HUES48 (cell line): ENCODE data around the gene CLMN.

Source experiments
- H3K27ac ChIP-seq: one replicate; pipeline ENCODE4 v1.7.0; 2013; ENCODE audit warnings: low read depth, low read length, inconsistent platforms
- H3K27me3 ChIP-seq: 2 replicates; pipeline ENCODE4 v1.6.1; 2013; ENCODE audit warnings: mild to moderate bottlenecking, low read length; ENCODE audit not compliant: control insufficient read depth, insufficient read depth
- H3K36me3 ChIP-seq: 2 replicates; pipeline ENCODE4 v1.6.1; 2013; ENCODE audit warnings: low read length; ENCODE audit not compliant: control insufficient read depth, insufficient read depth
- H3K4me1 ChIP-seq: 2 replicates; pipeline ENCODE4 v1.6.1; 2013; ENCODE audit warnings: mild to moderate bottlenecking, low read length; ENCODE audit not compliant: control insufficient read depth, insufficient read depth
- H3K4me3 ChIP-seq: 2 replicates; pipeline ENCODE4 v1.5.1; 2013; ENCODE audit warnings: mild to moderate bottlenecking, low read depth, low read length
- H3K9ac ChIP-seq: 2 replicates; pipeline ENCODE4 v1.6.1; 2013; ENCODE audit warnings: mild to moderate bottlenecking, low read depth, low read length, moderate library complexity
- H3K9me3 ChIP-seq: 2 replicates; pipeline ENCODE4 v1.6.1; 2013; ENCODE audit warnings: low read length; ENCODE audit not compliant: control insufficient read depth, insufficient read depth

Gene CLMN

DNA sequence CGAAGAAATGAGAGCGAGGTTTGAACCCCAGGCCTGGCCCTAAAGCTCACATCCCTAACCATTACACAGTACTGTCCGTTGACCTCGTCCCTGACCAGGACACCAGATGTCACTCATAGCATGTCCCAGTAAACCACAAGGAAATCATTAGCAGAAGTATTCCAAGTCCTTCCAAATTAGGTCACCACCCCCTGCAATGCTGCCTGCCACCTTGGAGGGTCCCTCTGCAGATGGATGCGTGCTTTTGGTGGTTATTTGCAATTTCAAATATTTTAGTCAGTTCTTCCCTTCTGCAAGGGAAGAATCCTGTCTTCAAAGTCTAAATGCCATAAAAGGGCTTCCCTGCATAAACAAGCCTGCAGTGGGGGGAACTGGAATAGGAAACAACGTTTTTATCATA, 71.3 kb downstream of the CLMN start:
- Histone ChIP-seq H3K9me3 (no peaks in the 10 kb centered on the region), H3K4me3 (no peak overlapping the region), H3K27ac (no peak overlapping the region), H3K36me3 (no peaks in the 10 kb centered on the region), H3K4me1 (peaks cover 3% of the 10 kb centered on the region; the same call in 1 of the 2 replicates), H3K9ac (no peak overlapping the region), H3K27me3 (no peaks in the 10 kb centered on the region)

DNA sequence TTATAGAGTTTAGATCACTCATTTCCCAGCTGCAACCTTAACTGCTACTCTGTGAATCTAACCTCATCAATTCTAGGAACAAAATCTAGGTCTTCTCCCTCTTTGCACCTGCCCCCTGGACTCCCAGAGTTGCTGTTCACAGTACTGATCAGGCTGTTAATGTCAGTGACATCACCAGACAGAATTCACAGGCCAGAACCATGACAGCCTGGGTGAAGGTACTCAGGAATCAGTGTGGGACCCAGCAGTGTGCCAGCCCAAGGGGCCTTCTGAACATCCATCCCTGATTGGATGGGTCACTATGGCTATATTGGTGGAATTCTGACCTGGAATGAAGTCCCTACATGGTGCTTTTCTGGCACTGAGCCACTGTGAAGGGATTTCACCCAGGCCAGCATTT, 72.8 kb downstream of the CLMN start:
- no peak overlapping the region for H3K9ac ChIP-seq

GRCh38 chr14:95245334-95245733, 74.4 kb downstream of the CLMN start:
- no peak overlapping the region for H3K4me3 ChIP-seq
- no peak overlapping the region for H3K9ac ChIP-seq
- H3K4me1 ChIP-seq, result peaks cover 3% of the 10 kb centered on the region; the same call in 1 of the 2 replicates

More for the DNA sequence above, 72.8 kb downstream of the CLMN start:
- no peaks in the 10 kb centered on the region for H3K9me3 ChIP-seq
- no peak overlapping the region for H3K27ac ChIP-seq
- H3K4me1 ChIP-seq, result peaks cover 3% of the 10 kb centered on the region; the same call in 1 of the 2 replicates
- H3K27me3 ChIP-seq, result no peaks in the 10 kb centered on the region
- H3K4me3 ChIP-seq, result no peak overlapping the region
- no peaks in the 10 kb centered on the region for H3K36me3 ChIP-seq

DNA sequence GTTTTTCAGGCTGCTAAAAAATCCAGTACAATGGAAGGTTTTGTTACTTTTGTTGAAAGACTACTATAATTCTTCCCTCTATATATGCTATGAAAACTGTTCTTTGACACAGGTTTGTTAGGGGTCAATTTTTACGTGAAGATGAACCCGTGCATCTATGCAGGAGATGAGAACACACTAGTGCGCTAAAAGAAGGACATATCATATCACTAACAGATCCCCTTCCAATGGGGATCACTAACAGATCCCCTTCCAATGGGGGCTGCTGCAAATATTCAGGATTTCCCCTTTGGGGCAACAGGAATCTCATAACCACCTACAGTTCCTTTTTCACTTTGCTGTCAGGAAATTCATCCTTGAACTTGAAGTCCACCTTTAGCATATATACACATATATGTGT, 75.1 kb downstream of the CLMN start:
- Histone ChIP-seq H3K27me3 (no peaks in the 10 kb centered on the region), H3K4me3 (no peak overlapping the region), H3K36me3 (no peaks in the 10 kb centered on the region), H3K27ac (no peak overlapping the region), H3K4me1 (peaks cover 3% of the 10 kb centered on the region; the same call in 1 of the 2 replicates), H3K9me3 (no peaks in the 10 kb centered on the region), H3K9ac (no peak overlapping the region)

More at GRCh38 chr14:95245334-95245733, 74.4 kb downstream of the CLMN start:
- H3K27ac ChIP-seq, result no peak overlapping the region
- H3K36me3 ChIP-seq, result no peaks in the 10 kb centered on the region
- H3K9me3 ChIP-seq, result no peaks in the 10 kb centered on the region
- no peaks in the 10 kb centered on the region for H3K27me3 ChIP-seq

DNA sequence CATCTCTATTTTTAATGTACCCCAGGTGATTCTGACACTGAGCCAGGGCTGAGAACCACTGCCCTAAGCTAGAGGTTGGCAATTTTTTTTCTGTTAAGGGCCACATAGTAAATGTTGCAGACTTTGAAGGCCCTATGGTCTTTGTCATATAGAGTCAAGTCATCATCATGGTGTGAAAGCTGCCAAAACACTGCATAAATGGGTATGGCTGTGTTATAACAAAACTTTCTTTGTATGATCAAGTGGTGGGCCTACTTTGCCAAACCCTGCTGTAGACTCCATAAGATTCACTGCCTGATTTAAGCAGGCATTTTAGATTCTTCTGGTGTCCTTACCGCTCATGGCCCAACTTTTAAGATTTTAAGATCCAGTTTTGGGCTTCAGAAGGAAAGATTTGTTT, 76.8 kb downstream of the CLMN start:
- Histone ChIP-seq H3K4me1 (no peaks in the 10 kb centered on the region), H3K4me3 (no peak overlapping the region), H3K27me3 (no peaks in the 10 kb centered on the region), H3K9ac (no peak overlapping the region), H3K36me3 (no peaks in the 10 kb centered on the region), H3K9me3 (no peaks in the 10 kb centered on the region), H3K27ac (no peak overlapping the region)

- Histone ChIP-seq H3K27ac (no peak overlapping the region), H3K4me1 (no peaks in the 10 kb centered on the region), H3K36me3 (no peaks in the 10 kb centered on the region), H3K9me3 (no peaks in the 10 kb centered on the region), H3K9ac (no peak overlapping the region), H3K4me3 (no peak overlapping the region), H3K27me3 (no peaks in the 10 kb centered on the region)
These were observed 78.6 kb downstream of the CLMN start for GRCh38 chr14:95240859-95241813.

- H3K4me1 ChIP-seq, result no peaks in the 10 kb centered on the region
- H3K27ac ChIP-seq, result no peak overlapping the region
- no peaks in the 10 kb centered on the region for H3K9me3 ChIP-seq
- no peak overlapping the region for H3K4me3 ChIP-seq
- no peaks in the 10 kb centered on the region for H3K36me3 ChIP-seq
- no peak overlapping the region for H3K9ac ChIP-seq
- H3K27me3 ChIP-seq, result no peaks in the 10 kb centered on the region
These were observed 81.0 kb downstream of the CLMN start for GRCh38 chr14:95238487-95239298.

- H3K27me3 ChIP-seq, result no peaks in the 10 kb centered on the region
- no peaks in the 10 kb centered on the region for H3K4me1 ChIP-seq
- H3K9ac ChIP-seq, result no peak overlapping the region
- no peaks in the 10 kb centered on the region for H3K36me3 ChIP-seq
- no peak overlapping the region for H3K4me3 ChIP-seq
- no peaks in the 10 kb centered on the region for H3K9me3 ChIP-seq
- H3K27ac ChIP-seq, result no peak overlapping the region
These were observed 81.8 kb downstream of the CLMN start for GRCh38 chr14:95237958-95238340.

DNA sequence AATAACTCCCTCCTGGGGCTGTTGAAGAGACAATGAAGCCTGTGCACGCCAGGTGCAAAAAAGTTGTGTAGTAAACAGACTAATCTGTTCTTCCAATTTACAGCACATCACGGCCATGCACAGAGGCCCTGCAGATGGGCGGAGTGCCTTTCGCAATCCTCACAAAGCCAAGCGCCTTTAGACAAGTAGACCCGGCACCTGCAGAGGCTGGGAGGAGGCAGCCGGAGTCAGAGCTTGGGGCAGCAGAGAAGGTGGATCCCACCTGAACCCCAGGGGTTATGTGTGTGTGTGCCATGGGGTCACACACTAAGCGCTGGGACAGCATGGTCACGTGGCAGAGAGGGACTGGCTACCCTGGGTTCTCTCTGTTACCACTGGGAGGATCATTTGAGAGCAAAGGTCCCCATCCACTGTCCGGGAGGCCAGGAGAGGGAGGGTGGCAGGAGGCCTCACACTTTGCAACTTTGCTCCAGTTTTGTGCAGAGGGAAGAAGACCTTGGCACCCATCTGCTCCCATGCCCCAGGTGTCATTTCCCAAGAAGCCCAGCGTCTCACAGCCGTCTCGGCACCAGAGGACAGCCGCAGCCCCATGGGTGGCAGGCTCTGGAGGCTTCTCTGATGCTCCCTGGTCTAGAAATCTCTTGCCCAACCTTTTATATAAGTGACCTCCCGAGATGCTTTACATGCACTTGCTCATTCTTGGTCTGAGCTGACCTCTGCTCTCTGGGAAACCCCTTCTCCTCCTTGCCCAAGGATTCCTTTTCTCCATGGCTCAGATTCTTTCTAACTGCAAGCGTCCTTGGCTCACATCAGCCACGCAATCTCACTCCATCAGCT, 82.4 kb downstream of the CLMN start:
- Histone ChIP-seq H3K27ac (no peak overlapping the region), H3K27me3 (no peaks in the 10 kb centered on the region), H3K4me3 (no peak overlapping the region), H3K9me3 (no peaks in the 10 kb centered on the region), H3K36me3 (no peaks in the 10 kb centered on the region), H3K4me1 (no peaks in the 10 kb centered on the region), H3K9ac (no peak overlapping the region)

DNA sequence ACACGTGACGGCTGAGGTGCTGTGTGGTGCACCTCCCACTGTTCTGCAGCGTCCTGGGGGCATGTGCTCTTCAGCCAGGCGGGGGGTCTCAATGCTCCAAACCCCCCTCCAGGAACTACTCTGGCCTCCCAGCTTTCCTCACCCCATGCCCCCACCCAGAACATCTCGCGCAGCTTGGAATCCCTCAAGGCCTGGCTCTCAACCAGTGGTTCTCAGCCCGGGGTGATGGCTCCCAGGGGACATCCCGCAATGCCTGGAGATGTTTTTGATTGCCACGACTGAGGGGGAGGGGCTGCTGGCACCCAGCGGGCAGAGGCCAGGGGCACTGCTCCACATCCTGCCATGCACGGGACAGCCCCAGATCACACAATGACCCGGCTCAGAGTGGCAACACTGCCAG, 83.5 kb downstream of the CLMN start:
- H3K27ac ChIP-seq, result no peak overlapping the region

More for the DNA sequence above, 83.5 kb downstream of the CLMN start:
- Histone ChIP-seq H3K4me3 (no peak overlapping the region), H3K27me3 (no peaks in the 10 kb centered on the region), H3K4me1 (no peaks in the 10 kb centered on the region), H3K36me3 (no peaks in the 10 kb centered on the region), H3K9ac (no peak overlapping the region), H3K9me3 (no peaks in the 10 kb centered on the region)
